Measurements from ENCODE around the gene AGMO.

- TF ChIP-seq POLR2AphosphoS5 (IDR thresholded peaks at IDR 0.05): no peak
- no peak for TF ChIP-seq CTCF (IDR thresholded peaks at IDR 0.05; ENCODE audit: poor library complexity, severe bottlenecking)
- TF ChIP-seq EP300 (conservative IDR thresholded peaks at IDR 0.05; ENCODE audit: poor library complexity, severe bottlenecking): no peak
- no peak for TF ChIP-seq EZH2 (IDR thresholded peaks at IDR 0.05; ENCODE audit: borderline replicate concordance, insufficient read depth, low read length, poor library complexity, severe bottlenecking)
- TF ChIP-seq RAD21 (conservative IDR thresholded peaks at IDR 0.05): no peak
Observed at GRCh38 chr7:15489383-15489782, 72.4 kb downstream of the AGMO start.

Data from neural cell (in vitro differentiated cells).